Mesothelial cell of epicardium (in vitro differentiated cells): ENCODE results near the gene MYL6. TPM values are rescaled to one million over a fixed set of nuclear protein-coding genes. Genes with fewer than 3 reads are reported as not detected.

Experiments used
- DNase-seq, 2 experiments: peaks; one replicate each; pipeline ENCODE4 v3.0.0; 2021; ENCODE audit warnings: low spot score in 2 of 2; ENCODE audit not compliant: unreplicated experiment in 2 of 2
- H3K27ac Mint-ChIP-seq: 2 replicates; pipeline ENCODE4 v1.8.0; 2021; ENCODE audit warnings: mixed read lengths
- H3K27me3 Mint-ChIP-seq: 2 replicates; pipeline ENCODE4 v1.8.0; 2021; ENCODE audit warnings: low read depth, mixed read lengths
- H3K36me3 Mint-ChIP-seq: 2 replicates; pipeline ENCODE4 v1.8.0; 2021; ENCODE audit warnings: mixed read lengths
- H3K4me1 Mint-ChIP-seq: 2 replicates; pipeline ENCODE4 v1.8.0; 2021; ENCODE audit warnings: mixed read lengths
- H3K4me3 Mint-ChIP-seq: 2 replicates; pipeline ENCODE4 v1.8.0; 2021; ENCODE audit warnings: mild to moderate bottlenecking, moderate library complexity, mixed read lengths
- H3K9me3 Mint-ChIP-seq: 2 replicates; pipeline ENCODE4 v1.8.0; 2021; ENCODE audit warnings: mixed read lengths
- CTCF ChIP-seq: fragments of 200-600 bp; sonication (generic); IDR thresholded peaks from one replicate; pipeline ENCODE4 v1.5.0; 2021; ENCODE audit warnings: antibody characterized with exemption; ENCODE audit not compliant: unreplicated experiment
- total RNA-seq: library from RNA; stranded (reverse); gene quantifications from 3 replicates; pipeline ENCODE4 v1.2.1, GENCODE V29; 2021

Gene MYL6
- total RNA-seq, 1 donor from 2014 or later: 827 TPM

- Mint-ChIP-seq H3K27me3 (no peaks in the 10 kb centered on the region), H3K4me1 (peaks cover 22% of the 10 kb centered on the region), H3K4me3 (no peak overlapping the region), H3K27ac (peak overlapping the region; percentile 69), H3K9me3 (no peaks in the 10 kb centered on the region), H3K36me3 (peaks cover 17% of the 10 kb centered on the region)
- TF ChIP-seq CTCF: no peak
- DNase-seq: no peak
Observed at GRCh38 chr12:56146492-56147460, 11.4 kb upstream of the MYL6 start.

- no peak for TF ChIP-seq CTCF
- DNase-seq: no peak
- Mint-ChIP-seq H3K4me1 (peaks cover 33% of the 10 kb centered on the region), H3K9me3 (no peaks in the 10 kb centered on the region), H3K27me3 (no peaks in the 10 kb centered on the region), H3K27ac (peak overlapping the region; percentile 94), H3K4me3 (peak overlapping the region; percentile 93), H3K36me3 (peaks cover 8% of the 10 kb centered on the region)
Observed at GRCh38 chr12:56150563-56150962, 7.6 kb upstream of the MYL6 start.

GRCh38 chr12:56151672-56152131 is 6.5 kb upstream of the MYL6 start:
- Mint-ChIP-seq H3K9me3 (no peaks in the 10 kb centered on the region), H3K4me1 (peaks cover 30% of the 10 kb centered on the region), H3K27me3 (no peaks in the 10 kb centered on the region), H3K27ac (peak overlapping the region; percentile 96), H3K4me3 (peak overlapping the region; percentile 93), H3K36me3 (peaks cover 11% of the 10 kb centered on the region)
- peak in 1 of 2 experiments; percentile 56 for DNase-seq
- peak; percentile 56 for TF ChIP-seq CTCF

GRCh38 chr12:56152132-56152755 is 5.9 kb upstream of the MYL6 start, which contains the start of gene MYL6B:
TSS of gene MYL6B (plus strand) at chr12:56152587. CDS start at chr12:56153919, 1,332 bp downstream.
- Mint-ChIP-seq H3K4me3 (peak within 1 kb of the TSS; percentile 93), H3K4me1 (peaks cover 28% of the 10 kb centered on the region), H3K36me3 (peaks cover 11% of the 10 kb centered on the region), H3K9me3 (no peaks in the 10 kb centered on the region), H3K27me3 (no peaks in the 10 kb centered on the region), H3K27ac (peak within 1 kb of the TSS; percentile 96)
- no peak for TF ChIP-seq CTCF
- peak; percentile 87 to 89 for DNase-seq

GRCh38 chr12:56152756-56153677 is 5.1 kb upstream of the MYL6 start:
- peak overlapping the region; percentile 96 for H3K27ac Mint-ChIP-seq

More at GRCh38 chr12:56152756-56153677, 5.1 kb upstream of the MYL6 start:
- H3K4me1 Mint-ChIP-seq: peaks cover 33% of the 10 kb centered on the region
- peak overlapping the region; percentile 93 for H3K4me3 Mint-ChIP-seq
- no peaks in the 10 kb centered on the region for H3K27me3 Mint-ChIP-seq
- no peak for DNase-seq
- H3K9me3 Mint-ChIP-seq: no peaks in the 10 kb centered on the region
- H3K36me3 Mint-ChIP-seq: peaks cover 11% of the 10 kb centered on the region
- TF ChIP-seq CTCF: no peak
